ENCODE data around the gene CXCL5.
A peak's percentile ranks its signal among the peaks of the same experiment; 100 is the strongest.
"Not testable (repeated sequence)": the region's sequence is repeated elsewhere in the genome, so short reads cannot be mapped to it uniquely, and the experiment has no call there.

CXCL5 gene

GRCh38 chr4:73990988-73991741 lies 7.3 kb downstream of the CXCL5 start:
- Histone ChIP-seq H3K4me1 (ENCODE audit: control insufficient read depth, insufficient read depth, low read length) (peaks cover 18% of the 10 kb centered on the region), H3K27ac (ENCODE audit: low read depth, low read length) (no peak overlapping the region), H3K9me3 (ENCODE audit: control insufficient read depth, insufficient read depth, low read length) (no peaks in the 10 kb centered on the region)

GRCh38 chr4:73989928-73990327 lies 8.5 kb downstream of the CXCL5 start:
- Histone ChIP-seq H3K4me1 (ENCODE audit: control insufficient read depth, insufficient read depth, low read length) (peaks cover 23% of the 10 kb centered on the region), H3K9ac (ENCODE audit: low read depth, low read length) (no peak overlapping the region), H3K4me3 (ENCODE audit: low read depth, low read length) (no peak overlapping the region), H3K36me3 (ENCODE audit: control insufficient read depth, insufficient read depth, low read length) (no peaks in the 10 kb centered on the region), H3K27me3 (ENCODE audit: control insufficient read depth, insufficient read depth, low read length) (no peaks in the 10 kb centered on the region), H3K9me3 (ENCODE audit: control insufficient read depth, insufficient read depth, low read length) (no peaks in the 10 kb centered on the region), H3K27ac (ENCODE audit: low read depth, low read length) (no peak overlapping the region)

More at GRCh38 chr4:73990988-73991741, 7.3 kb downstream of the CXCL5 start:
- Histone ChIP-seq H3K4me3 (ENCODE audit: low read depth, low read length) (no peak overlapping the region), H3K9ac (ENCODE audit: low read depth, low read length) (no peak overlapping the region), H3K27me3 (ENCODE audit: control insufficient read depth, insufficient read depth, low read length) (no peaks in the 10 kb centered on the region), H3K36me3 (ENCODE audit: control insufficient read depth, insufficient read depth, low read length) (no peaks in the 10 kb centered on the region)

- Histone ChIP-seq H3K4me1 (ENCODE audit: control insufficient read depth, insufficient read depth, low read length) (peaks cover 32% of the 10 kb centered on the region), H3K9ac (ENCODE audit: low read depth, low read length) (no peak overlapping the region), H3K36me3 (ENCODE audit: control insufficient read depth, insufficient read depth, low read length) (no peaks in the 10 kb centered on the region), H3K27ac (ENCODE audit: low read depth, low read length) (no peak overlapping the region), H3K4me3 (ENCODE audit: low read depth, low read length) (no peak overlapping the region), H3K9me3 (ENCODE audit: control insufficient read depth, insufficient read depth, low read length) (no peaks in the 10 kb centered on the region), H3K27me3 (ENCODE audit: control insufficient read depth, insufficient read depth, low read length) (no peaks in the 10 kb centered on the region)
Observed at GRCh38 chr4:73989031-73989430, 9.4 kb downstream of the CXCL5 start.

GRCh38 chr4:73988061-73988460 lies 10.4 kb downstream of the CXCL5 start, which contains the start of gene PPBP:
PPBP (minus strand) TSS chr4:73988190; CDS start chr4:73988103, 87 bp downstream.
- H3K36me3 ChIP-seq (ENCODE audit: control insufficient read depth, insufficient read depth, low read length), result no peaks in the 10 kb centered on the region
- H3K27me3 ChIP-seq (ENCODE audit: control insufficient read depth, insufficient read depth, low read length), result no peaks in the 10 kb centered on the region
- H3K9ac ChIP-seq (ENCODE audit: low read depth, low read length), result no peak within 1 kb of the TSS
- no peak within 1 kb of the TSS for H3K27ac ChIP-seq (ENCODE audit: low read depth, low read length)
- H3K4me3 ChIP-seq (ENCODE audit: low read depth, low read length), result no peak within 1 kb of the TSS
- peaks cover 33% of the 10 kb centered on the region for H3K4me1 ChIP-seq (ENCODE audit: control insufficient read depth, insufficient read depth, low read length)
- no peaks in the 10 kb centered on the region for H3K9me3 ChIP-seq (ENCODE audit: control insufficient read depth, insufficient read depth, low read length)

- peak overlapping the region; percentile 92 for H3K27ac ChIP-seq (ENCODE audit: low read depth, low read length)
- no peaks in the 10 kb centered on the region for H3K9me3 ChIP-seq (ENCODE audit: control insufficient read depth, insufficient read depth, low read length)
- peaks cover 53% of the 10 kb centered on the region for H3K4me1 ChIP-seq (ENCODE audit: control insufficient read depth, insufficient read depth, low read length)
- H3K4me3 ChIP-seq (ENCODE audit: low read depth, low read length), result peak overlapping the region; percentile 8; the same call in 1 of the 2 replicates
- H3K36me3 ChIP-seq (ENCODE audit: control insufficient read depth, insufficient read depth, low read length), result no peaks in the 10 kb centered on the region
- H3K27me3 ChIP-seq (ENCODE audit: control insufficient read depth, insufficient read depth, low read length), result peaks cover 3% of the 10 kb centered on the region; the same call in 1 of the 2 replicates
- H3K9ac ChIP-seq (ENCODE audit: low read depth, low read length), result peak overlapping the region; percentile 16; the same call in 1 of the 2 replicates
Observed at GRCh38 chr4:73985528-73985852, 13.0 kb downstream of the CXCL5 start.

- Histone ChIP-seq H3K36me3 (ENCODE audit: control insufficient read depth, insufficient read depth, low read length) (no peaks in the 10 kb centered on the region), H3K9ac (ENCODE audit: low read depth, low read length) (no peak overlapping the region), H3K4me1 (ENCODE audit: control insufficient read depth, insufficient read depth, low read length) (peaks cover 47% of the 10 kb centered on the region), H3K4me3 (ENCODE audit: low read depth, low read length) (peak overlapping the region; percentile 8; the same call in 1 of the 2 replicates), H3K9me3 (ENCODE audit: control insufficient read depth, insufficient read depth, low read length) (no peaks in the 10 kb centered on the region), H3K27ac (ENCODE audit: low read depth, low read length) (peak overlapping the region; percentile 92), H3K27me3 (ENCODE audit: control insufficient read depth, insufficient read depth, low read length) (peaks cover 3% of the 10 kb centered on the region; the same call in 1 of the 2 replicates)
Observed at GRCh38 chr4:73984736-73985527, 13.5 kb downstream of the CXCL5 start.

- H3K27ac ChIP-seq (ENCODE audit: low read depth, low read length); H3K9ac ChIP-seq (ENCODE audit: low read depth, low read length); H3K36me3 ChIP-seq (ENCODE audit: control insufficient read depth, insufficient read depth, low read length); H3K27me3 ChIP-seq (ENCODE audit: control insufficient read depth, insufficient read depth, low read length); H3K9me3 ChIP-seq (ENCODE audit: control insufficient read depth, insufficient read depth, low read length); H3K4me3 ChIP-seq (ENCODE audit: low read depth, low read length): not testable (repeated sequence)
- peaks cover 40% of the 10 kb centered on the region for H3K4me1 ChIP-seq (ENCODE audit: control insufficient read depth, insufficient read depth, low read length)
Observed at GRCh38 chr4:73981175-73981574, 17.3 kb downstream of the CXCL5 start.

- Histone ChIP-seq H3K4me1 (ENCODE audit: control insufficient read depth, insufficient read depth, low read length) (peaks cover 25% of the 10 kb centered on the region), H3K4me3 (ENCODE audit: low read depth, low read length) (no peak overlapping the region), H3K27ac (ENCODE audit: low read depth, low read length) (no peak overlapping the region), H3K36me3 (ENCODE audit: control insufficient read depth, insufficient read depth, low read length) (no peaks in the 10 kb centered on the region), H3K27me3 (ENCODE audit: control insufficient read depth, insufficient read depth, low read length) (peaks cover 3% of the 10 kb centered on the region; the same call in 1 of the 2 replicates), H3K9me3 (ENCODE audit: control insufficient read depth, insufficient read depth, low read length) (no peaks in the 10 kb centered on the region), H3K9ac (ENCODE audit: low read depth, low read length) (no peak overlapping the region)
Observed at GRCh38 chr4:73979407-73979957, 19.0 kb downstream of the CXCL5 start.

- Histone ChIP-seq H3K27ac (ENCODE audit: low read depth, low read length) (no peak overlapping the region), H3K9ac (ENCODE audit: low read depth, low read length) (no peak overlapping the region), H3K27me3 (ENCODE audit: control insufficient read depth, insufficient read depth, low read length) (peaks cover 3% of the 10 kb centered on the region; the same call in 1 of the 2 replicates), H3K4me3 (ENCODE audit: low read depth, low read length) (no peak overlapping the region), H3K36me3 (ENCODE audit: control insufficient read depth, insufficient read depth, low read length) (no peaks in the 10 kb centered on the region), H3K4me1 (ENCODE audit: control insufficient read depth, insufficient read depth, low read length) (peaks cover 20% of the 10 kb centered on the region), H3K9me3 (ENCODE audit: control insufficient read depth, insufficient read depth, low read length) (no peaks in the 10 kb centered on the region)
Observed at GRCh38 chr4:73978886-73979285, 19.6 kb downstream of the CXCL5 start.

- H3K4me1 ChIP-seq (ENCODE audit: control insufficient read depth, insufficient read depth, low read length), result peaks cover 9% of the 10 kb centered on the region; the same call in 1 of the 2 replicates
- no peaks in the 10 kb centered on the region for H3K9me3 ChIP-seq (ENCODE audit: control insufficient read depth, insufficient read depth, low read length)
- H3K4me3 ChIP-seq (ENCODE audit: low read depth, low read length), result no peak overlapping the region
- no peaks in the 10 kb centered on the region for H3K36me3 ChIP-seq (ENCODE audit: control insufficient read depth, insufficient read depth, low read length)
- H3K27ac ChIP-seq (ENCODE audit: low read depth, low read length), result no peak overlapping the region
- peaks cover 3% of the 10 kb centered on the region; the same call in 1 of the 2 replicates for H3K27me3 ChIP-seq (ENCODE audit: control insufficient read depth, insufficient read depth, low read length)
- H3K9ac ChIP-seq (ENCODE audit: low read depth, low read length), result no peak overlapping the region
Observed at GRCh38 chr4:73976716-73977115, 21.8 kb downstream of the CXCL5 start.
